IPS-18a (cell line): ENCODE data around the gene ALDH5A1.

Experiments used
- H3K27ac ChIP-seq: one replicate; pipeline ENCODE4 v1.5.1; 2013; ENCODE audit warnings: low read length
- H3K27me3 ChIP-seq: one replicate; pipeline ENCODE4 v1.6.1; 2013; ENCODE audit warnings: mild to moderate bottlenecking, low read length; ENCODE audit not compliant: control insufficient read depth, insufficient read depth
- H3K36me3 ChIP-seq: one replicate; pipeline ENCODE4 v1.6.1; 2013; ENCODE audit warnings: low read depth, low read length; ENCODE audit not compliant: control insufficient read depth
- H3K4me1 ChIP-seq: one replicate; pipeline ENCODE4 v1.6.1; 2013; ENCODE audit warnings: low read depth, low read length; ENCODE audit not compliant: control insufficient read depth
- H3K4me3 ChIP-seq: one replicate; pipeline ENCODE4 v1.5.1; 2013; ENCODE audit warnings: low read length
- H3K9ac ChIP-seq: one replicate; pipeline ENCODE4 v1.6.1; 2013; ENCODE audit warnings: mild to moderate bottlenecking, low read length, moderate library complexity
- H3K9me3 ChIP-seq: one replicate; pipeline ENCODE4 v1.6.1; 2013; ENCODE audit warnings: low read depth, low read length; ENCODE audit not compliant: control insufficient read depth

Gene ALDH5A1

DNA sequence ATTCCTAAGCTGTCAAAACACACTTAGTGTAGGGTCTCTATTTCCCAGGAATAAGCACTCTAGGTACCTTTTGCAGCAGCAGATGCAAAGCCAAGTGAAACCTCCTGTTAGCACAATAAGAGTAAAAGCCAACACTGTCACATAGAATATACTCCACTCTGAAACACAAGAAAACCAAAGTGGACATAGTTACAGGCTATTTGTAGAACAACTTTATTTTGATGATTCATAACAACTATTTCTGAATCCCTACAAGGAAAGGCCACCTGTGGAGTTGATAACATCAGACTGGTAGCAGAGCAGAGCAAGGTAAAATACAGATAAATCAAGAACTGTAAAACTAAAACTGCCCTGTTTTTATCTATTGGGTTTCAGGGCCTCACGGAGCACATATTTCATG, 59.7 kb downstream of the ALDH5A1 start:
- Histone ChIP-seq H3K4me3 (no peak overlapping the region), H3K9ac (no peak overlapping the region), H3K9me3 (no peaks in the 10 kb centered on the region), H3K27ac (no peak overlapping the region), H3K36me3 (no peaks in the 10 kb centered on the region), H3K27me3 (no peaks in the 10 kb centered on the region), H3K4me1 (no peaks in the 10 kb centered on the region)

DNA sequence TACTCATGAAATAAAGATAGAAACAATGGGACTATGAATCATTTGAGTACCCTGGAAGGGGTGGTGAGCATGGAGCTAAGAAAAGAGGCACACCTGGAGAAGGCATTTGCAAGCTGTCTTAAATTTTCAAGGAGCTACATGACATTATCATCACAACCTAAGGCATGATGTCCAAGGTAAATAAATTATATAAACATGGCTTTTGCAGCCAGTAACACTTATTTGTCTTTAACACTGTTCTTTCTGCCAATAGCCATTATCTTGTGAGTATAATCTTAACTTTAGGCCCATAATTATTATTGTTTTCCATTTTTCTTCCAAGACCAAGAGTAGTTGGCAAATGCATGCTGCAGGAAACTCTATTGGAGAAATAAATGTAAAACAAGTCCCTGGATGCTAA, 63.7 kb downstream of the ALDH5A1 start:
- no peaks in the 10 kb centered on the region for H3K36me3 ChIP-seq
- no peaks in the 10 kb centered on the region for H3K4me1 ChIP-seq
- no peak overlapping the region for H3K4me3 ChIP-seq
- no peaks in the 10 kb centered on the region for H3K9me3 ChIP-seq
- H3K9ac ChIP-seq: no peak overlapping the region
- no peak overlapping the region for H3K27ac ChIP-seq
- no peaks in the 10 kb centered on the region for H3K27me3 ChIP-seq

DNA sequence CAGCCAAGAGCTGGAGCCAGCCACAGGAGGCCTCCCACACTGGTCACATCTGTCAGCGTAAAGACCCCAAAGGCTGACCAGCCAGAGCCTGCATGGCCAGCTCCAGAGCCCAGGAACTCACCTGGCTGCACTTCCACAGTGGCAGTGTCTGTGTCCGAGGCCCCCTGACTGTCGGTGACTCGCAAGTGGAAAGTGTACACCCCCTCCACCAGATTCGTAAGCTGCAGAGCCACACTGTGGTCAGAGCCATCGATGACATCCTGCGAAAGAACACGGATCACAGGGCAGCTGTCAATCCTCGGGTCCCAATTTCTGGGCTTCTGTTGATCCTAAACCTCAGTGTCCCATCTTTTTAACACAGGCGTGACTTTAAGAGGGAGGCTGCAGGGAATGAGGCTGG, 69.3 kb downstream of the ALDH5A1 start:
- no peak overlapping the region for H3K9ac ChIP-seq
- no peak overlapping the region for H3K4me3 ChIP-seq
- no peaks in the 10 kb centered on the region for H3K4me1 ChIP-seq
- H3K27ac ChIP-seq: no peak overlapping the region
- no peaks in the 10 kb centered on the region for H3K27me3 ChIP-seq
- no peaks in the 10 kb centered on the region for H3K36me3 ChIP-seq
- H3K9me3 ChIP-seq: no peaks in the 10 kb centered on the region

DNA sequence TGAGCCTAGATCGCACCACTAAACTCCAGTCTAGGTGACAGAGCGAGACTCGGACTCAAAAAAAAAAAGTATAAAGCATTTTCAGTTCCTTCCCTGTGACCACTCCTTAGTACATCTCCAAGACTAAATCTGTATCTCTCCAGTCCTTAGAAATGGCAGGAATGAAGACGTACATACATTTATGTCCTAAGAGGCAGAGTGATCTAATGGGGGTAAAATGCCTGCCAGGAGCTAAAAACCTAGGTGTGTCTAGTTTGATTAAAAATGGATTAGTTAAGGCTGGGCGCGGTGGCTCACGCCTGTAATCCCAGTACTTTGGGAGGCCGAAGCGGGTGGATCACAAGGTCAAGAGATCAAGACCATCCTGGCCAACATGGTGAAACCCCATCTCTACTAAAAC, 70.4 kb downstream of the ALDH5A1 start:
- H3K4me1 ChIP-seq: no peaks in the 10 kb centered on the region
- no peaks in the 10 kb centered on the region for H3K36me3 ChIP-seq
- H3K27me3 ChIP-seq: no peaks in the 10 kb centered on the region
- H3K27ac ChIP-seq: no peak overlapping the region
- H3K9me3 ChIP-seq: no peaks in the 10 kb centered on the region
- H3K4me3 ChIP-seq: no peak overlapping the region
- H3K9ac ChIP-seq: no peak overlapping the region

DNA sequence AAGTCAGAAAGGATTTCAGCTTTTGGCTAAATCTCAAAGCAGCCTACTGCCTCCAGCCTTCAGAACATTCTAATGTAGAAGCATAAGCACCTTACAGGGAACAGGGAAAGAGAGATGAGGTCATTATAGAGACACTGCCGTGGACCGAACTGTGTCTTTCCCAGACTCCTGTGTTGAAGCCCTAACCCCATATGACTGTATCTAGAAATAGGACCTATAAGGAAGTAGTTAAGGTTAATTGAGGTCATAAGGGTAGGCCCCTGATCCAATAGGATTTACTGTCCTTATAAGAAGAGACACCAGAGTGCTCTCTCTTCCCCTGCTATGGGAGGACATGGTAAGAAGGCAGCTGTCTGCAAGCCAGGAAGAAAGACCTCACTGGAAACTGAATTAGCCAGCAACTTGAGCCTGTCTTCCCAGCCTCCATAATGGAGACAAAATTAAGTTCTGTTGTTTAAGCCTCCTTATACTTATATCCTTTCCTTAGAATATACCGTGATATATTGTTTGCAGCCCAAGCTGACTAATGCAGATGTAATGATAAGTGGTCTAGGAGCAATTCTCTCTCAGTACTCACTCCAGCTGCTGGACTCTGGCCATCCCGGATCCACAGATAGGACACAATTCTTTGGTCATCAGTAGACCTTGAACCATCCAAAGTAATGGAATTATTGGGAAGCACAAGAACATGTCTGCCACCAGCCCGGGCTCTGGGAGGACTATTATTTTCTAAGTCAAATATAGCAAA, 71.4 kb downstream of the ALDH5A1 start:
- Histone ChIP-seq H3K36me3 (no peaks in the 10 kb centered on the region), H3K9ac (no peak overlapping the region), H3K4me1 (no peaks in the 10 kb centered on the region), H3K27me3 (no peaks in the 10 kb centered on the region), H3K9me3 (no peaks in the 10 kb centered on the region), H3K4me3 (no peak overlapping the region), H3K27ac (no peak overlapping the region)

DNA sequence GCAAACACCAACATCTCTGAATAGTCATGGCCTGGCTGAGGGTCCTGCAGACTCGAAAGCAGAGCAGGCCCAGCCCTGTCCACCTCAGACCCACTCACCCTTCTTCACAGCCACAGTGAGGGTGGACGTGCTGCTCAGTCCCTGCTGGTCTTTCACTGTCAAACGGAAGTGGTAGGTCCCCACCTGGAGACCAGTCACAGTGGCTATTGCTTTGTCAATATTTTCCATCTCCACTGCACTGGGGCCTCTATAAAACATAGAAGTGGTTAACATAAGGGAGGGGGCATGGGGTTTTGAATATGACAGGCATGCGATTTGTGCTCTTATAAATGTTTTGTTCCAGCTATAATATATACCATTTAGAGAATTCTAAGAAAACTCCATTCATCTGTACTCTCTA, 73.9 kb downstream of the ALDH5A1 start:
- peaks cover 4% of the 10 kb centered on the region for H3K27me3 ChIP-seq
- H3K9me3 ChIP-seq: no peaks in the 10 kb centered on the region
- H3K9ac ChIP-seq: no peak overlapping the region
- H3K4me1 ChIP-seq: no peaks in the 10 kb centered on the region
- no peak overlapping the region for H3K4me3 ChIP-seq
- H3K27ac ChIP-seq: no peak overlapping the region
- H3K36me3 ChIP-seq: no peaks in the 10 kb centered on the region

DNA sequence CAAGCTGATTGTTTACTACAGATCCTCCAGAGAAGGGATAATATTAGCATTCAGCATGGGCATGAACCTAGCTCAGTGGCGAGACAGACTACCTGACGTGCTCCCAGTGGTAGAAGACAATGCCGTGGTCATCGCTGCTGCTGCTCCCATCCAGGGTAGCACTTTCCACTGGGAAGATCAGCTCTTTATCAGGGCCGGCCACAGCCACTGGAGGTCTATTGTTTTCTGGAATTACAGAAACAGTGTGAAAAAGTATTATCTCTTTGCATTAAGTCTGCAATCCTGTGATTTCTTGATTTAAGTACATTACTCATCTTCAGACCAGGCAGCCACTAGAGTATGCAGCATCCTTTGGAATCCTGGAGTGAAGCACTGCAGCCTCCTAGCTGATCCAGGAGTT, 75.0 kb downstream of the ALDH5A1 start:
- no peak overlapping the region for H3K9ac ChIP-seq
- no peak overlapping the region for H3K4me3 ChIP-seq
- no peaks in the 10 kb centered on the region for H3K4me1 ChIP-seq
- H3K27me3 ChIP-seq: peaks cover 4% of the 10 kb centered on the region
- no peaks in the 10 kb centered on the region for H3K9me3 ChIP-seq
- H3K27ac ChIP-seq: no peak overlapping the region
- H3K36me3 ChIP-seq: no peaks in the 10 kb centered on the region

DNA sequence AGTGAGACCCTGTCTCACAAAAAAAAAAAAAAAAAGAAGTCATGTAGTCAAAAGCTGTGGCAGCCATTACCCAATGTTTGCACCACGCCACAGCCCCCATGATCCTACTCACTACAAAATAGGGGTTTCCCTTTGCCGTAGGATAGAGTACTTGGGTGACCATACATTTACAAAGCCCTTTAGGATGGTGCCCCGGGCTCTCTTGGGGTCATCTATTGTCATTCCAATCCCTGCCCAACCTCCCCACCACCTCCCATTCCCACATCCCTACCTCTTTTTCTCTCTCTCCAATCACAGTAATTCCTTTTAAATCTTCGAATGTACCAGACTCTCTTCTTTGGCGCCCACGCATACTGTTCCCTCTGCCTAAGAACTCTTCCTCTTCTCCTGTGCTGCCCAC, 76.6 kb downstream of the ALDH5A1 start:
- Histone ChIP-seq H3K9me3 (no peaks in the 10 kb centered on the region), H3K4me1 (no peaks in the 10 kb centered on the region), H3K4me3 (no peak overlapping the region), H3K27ac (no peak overlapping the region), H3K36me3 (no peaks in the 10 kb centered on the region), H3K27me3 (peaks cover 4% of the 10 kb centered on the region), H3K9ac (no peak overlapping the region)

DNA sequence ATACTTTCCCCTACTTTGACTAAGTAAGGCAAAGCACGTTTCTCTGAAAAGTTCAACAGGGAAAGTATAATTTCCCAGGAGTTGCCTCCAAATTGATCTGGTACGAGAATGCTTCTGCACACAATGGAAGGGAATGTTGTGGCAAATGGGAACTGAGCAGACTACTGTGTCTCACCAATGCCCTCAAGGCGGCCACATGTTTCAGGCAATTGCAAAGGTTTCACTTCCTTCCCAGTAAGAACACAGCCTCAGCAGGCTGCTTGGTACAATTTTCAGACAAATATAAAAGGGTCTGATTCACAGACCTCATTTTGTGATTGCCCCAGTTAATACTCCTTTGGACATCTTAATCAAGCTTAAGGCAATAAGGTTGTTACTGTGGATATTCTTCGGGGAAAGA, 80.0 kb downstream of the ALDH5A1 start:
- H3K9me3 ChIP-seq: no peaks in the 10 kb centered on the region
- H3K27ac ChIP-seq: no peak overlapping the region
- no peak overlapping the region for H3K9ac ChIP-seq
- H3K4me1 ChIP-seq: no peaks in the 10 kb centered on the region
- H3K27me3 ChIP-seq: peaks cover 4% of the 10 kb centered on the region
- no peaks in the 10 kb centered on the region for H3K36me3 ChIP-seq
- H3K4me3 ChIP-seq: no peak overlapping the region

DNA sequence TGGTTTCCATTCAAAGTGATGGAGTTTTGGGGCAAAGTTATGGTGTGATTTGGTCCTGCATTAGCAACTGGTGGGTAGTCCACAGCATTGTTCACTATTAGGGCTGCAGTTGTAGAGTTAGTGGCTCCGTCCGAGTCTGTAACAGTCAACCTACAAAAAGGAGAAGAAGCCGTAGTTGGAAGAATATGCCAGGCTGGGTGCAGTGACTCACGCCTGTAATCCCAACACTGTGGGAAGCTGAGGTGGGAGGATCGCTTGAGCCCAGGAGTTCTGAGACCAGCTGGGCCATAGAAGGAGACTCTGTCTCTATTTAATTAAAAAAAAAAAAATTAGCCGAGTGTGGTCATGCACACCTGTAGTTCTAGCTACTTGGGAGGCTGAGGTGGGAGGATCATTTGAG, 81.7 kb downstream of the ALDH5A1 start:
- Histone ChIP-seq H3K36me3 (no peaks in the 10 kb centered on the region), H3K27ac (no peak overlapping the region), H3K4me1 (no peaks in the 10 kb centered on the region), H3K4me3 (no peak overlapping the region), H3K9me3 (no peaks in the 10 kb centered on the region), H3K27me3 (peaks cover 4% of the 10 kb centered on the region), H3K9ac (no peak overlapping the region)

DNA sequence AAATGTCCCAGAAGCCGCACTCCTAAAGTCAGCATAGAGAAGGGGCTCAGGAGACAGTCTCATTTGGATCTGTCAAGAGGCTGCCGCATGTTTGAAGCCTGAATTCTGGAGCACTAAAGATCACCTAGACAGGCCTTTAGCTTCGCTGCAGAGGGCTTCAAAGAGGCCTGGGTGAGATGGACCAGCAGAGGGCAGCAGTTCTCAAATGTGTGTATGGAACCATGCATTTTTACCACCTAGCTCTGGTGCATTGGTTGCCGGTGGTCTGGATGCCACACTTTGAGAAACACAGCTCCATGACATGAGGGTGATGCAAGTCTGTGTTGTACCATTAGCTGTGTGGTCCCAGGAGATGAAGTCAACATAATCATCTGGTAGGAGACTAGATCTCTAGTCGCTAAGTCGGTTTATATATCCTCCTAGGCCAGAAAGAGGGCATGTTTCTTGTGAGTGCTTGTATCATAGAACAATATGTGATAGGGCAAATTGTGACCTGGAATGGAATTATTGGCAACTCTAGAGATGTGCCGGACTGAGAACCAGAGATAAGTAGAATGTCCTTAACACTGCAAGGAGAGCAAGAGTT, 86.4 kb downstream of the ALDH5A1 start:
- Histone ChIP-seq H3K36me3 (no peaks in the 10 kb centered on the region), H3K4me1 (peaks cover 19% of the 10 kb centered on the region), H3K4me3 (no peak overlapping the region), H3K9me3 (no peaks in the 10 kb centered on the region), H3K27me3 (no peaks in the 10 kb centered on the region), H3K9ac (no peak overlapping the region), H3K27ac (no peak overlapping the region)
